T-helper 2 cell (primary cell): ENCODE data around the gene RYR2.

Experiments used
- DNase-seq, 5 experiments: peaks; one replicate each; pipeline versions ENCODE4 v3.0.0 to v3.0.0-alpha.2; 2012 to 2022

RYR2 gene

DNA sequence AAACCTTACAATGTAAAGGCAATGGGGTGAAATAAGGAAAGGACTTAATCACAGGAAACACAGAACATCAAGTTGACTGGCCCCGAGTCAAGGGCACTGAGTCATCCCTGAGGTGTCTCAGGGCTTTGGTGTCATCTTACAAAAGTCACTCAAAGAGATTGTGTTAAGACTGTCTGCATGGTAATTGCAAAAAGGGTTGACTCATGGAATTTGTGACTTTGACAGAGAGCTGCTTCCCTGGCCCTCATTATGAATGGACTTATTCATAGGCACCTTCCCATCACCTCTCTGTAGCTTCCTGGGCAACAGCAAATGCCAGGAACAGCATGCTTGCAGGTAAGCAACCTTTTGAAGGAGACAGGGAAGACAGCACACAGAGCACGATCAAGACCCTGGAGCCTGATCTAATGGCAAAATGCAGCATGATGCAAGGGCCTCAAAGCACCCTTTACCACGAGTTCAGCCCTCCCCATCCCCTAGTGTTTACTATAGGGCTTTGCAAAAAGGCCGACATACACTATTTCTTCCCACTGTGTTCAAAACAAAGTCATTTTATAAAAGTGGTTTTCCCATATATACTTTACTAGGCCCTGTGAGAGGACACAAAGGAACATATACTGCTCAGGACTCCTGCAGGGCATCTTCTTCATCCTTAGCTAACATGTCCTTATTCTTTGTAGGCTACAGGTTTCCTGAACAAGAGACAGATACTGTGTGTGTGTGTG is 831.7 kb downstream of the RYR2 start:
- DNase-seq, result no peak

DNA sequence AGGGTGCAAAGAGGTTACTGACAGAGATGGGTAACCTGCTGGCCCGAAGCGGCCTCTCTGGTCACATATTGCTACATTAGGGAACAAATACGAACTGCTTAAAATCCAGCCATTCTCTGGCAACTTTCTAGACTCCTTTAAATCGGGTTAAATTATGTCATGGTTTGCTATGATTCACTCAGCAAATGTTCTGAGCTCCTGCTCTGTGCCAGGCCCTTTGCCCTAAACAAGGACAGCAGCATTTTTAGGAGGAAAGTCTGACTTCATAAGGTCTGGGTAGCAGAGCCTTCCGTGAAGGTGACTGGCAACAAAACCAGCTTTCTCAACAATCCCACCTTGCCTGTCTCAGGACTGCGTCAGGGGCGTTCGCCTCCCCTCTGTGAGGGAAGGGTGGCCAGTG is 833.3 kb downstream of the RYR2 start:
- DNase-seq, result no peak

DNA sequence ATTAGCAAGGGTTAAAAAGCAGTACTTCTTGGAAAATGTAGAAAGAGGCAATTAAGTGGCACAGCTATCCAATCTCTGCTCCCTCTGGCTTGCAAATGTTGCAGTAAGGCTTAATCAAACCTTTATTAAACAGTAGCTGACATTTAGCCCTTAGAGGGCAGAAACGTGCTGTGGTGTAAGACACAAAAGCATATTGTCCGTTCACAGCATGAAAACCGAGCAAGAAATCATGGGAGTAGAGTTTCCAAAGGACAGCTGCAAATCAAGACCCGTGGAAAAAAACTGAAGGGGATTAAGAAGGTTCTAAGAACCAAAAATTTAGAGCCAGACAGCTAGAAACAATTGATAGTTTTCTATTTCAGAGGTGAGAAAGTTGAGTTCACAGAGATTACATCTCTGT is 835.6 kb downstream of the RYR2 start:
- DNase-seq, result no peak

DNA sequence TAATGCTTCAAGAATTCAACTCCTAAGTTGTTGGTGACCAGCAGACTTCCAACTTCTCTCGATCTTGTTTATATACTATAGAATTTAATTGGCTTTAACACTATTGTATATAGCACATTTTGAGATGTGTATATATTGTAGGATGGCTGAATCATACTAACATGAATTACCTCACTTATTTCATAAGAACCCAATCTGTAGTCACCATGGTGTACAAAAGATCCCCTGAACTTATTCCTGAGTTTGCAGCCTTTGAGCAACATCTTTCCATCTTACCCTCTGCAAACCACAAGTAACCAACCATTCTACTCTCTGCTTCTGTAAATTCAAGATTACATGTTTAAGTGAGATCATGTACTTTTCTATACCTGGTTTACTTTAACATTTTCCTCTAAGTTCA is 836.4 kb downstream of the RYR2 start:
- no peak for DNase-seq

DNA sequence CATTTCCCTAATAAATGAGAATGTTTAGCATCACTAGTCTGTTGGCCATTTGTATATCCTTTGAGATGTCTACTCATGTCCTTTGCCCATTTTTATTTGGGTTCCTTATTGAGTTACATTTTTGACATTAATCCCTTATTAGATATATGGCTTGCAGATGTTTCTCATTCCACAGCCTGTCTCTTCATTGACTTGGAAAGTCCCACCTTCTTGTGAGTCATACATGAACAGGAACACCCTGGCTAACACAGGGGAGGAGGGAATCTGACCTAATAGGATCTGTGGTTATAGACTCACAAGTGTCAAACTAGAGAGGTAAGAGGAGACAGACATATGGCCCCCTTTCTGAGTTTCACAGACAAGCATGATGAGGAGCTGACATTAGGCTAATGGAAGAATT is 837.2 kb downstream of the RYR2 start:
- no peak for DNase-seq
